Measurements from ENCODE around the gene SLC22A23. TPM values are rescaled to one million over a fixed set of nuclear protein-coding genes. Genes with fewer than 3 reads are reported as not detected.

Gene SLC22A23
- total RNA-seq, 2 experiments from 2014 or later: not detected

- no peak for DNase-seq (ENCODE audit: low spot score)
- H3K27ac ChIP-seq (ENCODE audit: low read depth, low read length, poor library complexity, severe bottlenecking): no peak overlapping the region
- H2AFZ ChIP-seq (ENCODE audit: low read length): no peak overlapping the region
- H3K9me2 ChIP-seq (ENCODE audit: insufficient read depth, low read length): no peaks in the 10 kb centered on the region
- CTCF ChIA-PET (ENCODE audit: unreplicated experiment): no interaction called here
- H3K79me2 ChIP-seq (ENCODE audit: insufficient read depth, low read depth, low read length): no peaks in the 10 kb centered on the region
- no peak overlapping the region for H3K4me3 ChIP-seq (ENCODE audit: low read depth, low read length, poor library complexity, severe bottlenecking)
- H3K36me3 ChIP-seq (ENCODE audit: insufficient read depth, low read length): no peaks in the 10 kb centered on the region
- H3K4me1 ChIP-seq (ENCODE audit: insufficient read depth, low read length, poor library complexity, severe bottlenecking): peaks cover 7% of the 10 kb centered on the region
- POLR2A ChIA-PET: interaction anchor here (0.7 kb wide), 1 partner anchor 24 kb away, joined by 3 read pairs; no protein-coding TSS in a partner anchor
- H3K4me2 ChIP-seq (ENCODE audit: low read length): no peak overlapping the region
- BruUV-seq (replicated peaks): no TSS peak
- H4K20me1 ChIP-seq (ENCODE audit: insufficient read depth, low read length): no peaks in the 10 kb centered on the region
- H3K9me3 ChIP-seq (ENCODE audit: low read length): no peaks in the 10 kb centered on the region
- intact Hi-C loops (cut with micrococcal nuclease; ENCODE audit: unreplicated experiment): no loop called here
- TF ChIP-seq EZH2phosphoT487 (IDR thresholded peaks at IDR 0.05; ENCODE audit: borderline replicate concordance, low read depth, low read length): no peak
- TF ChIP-seq CTCF (conservative IDR thresholded peaks at IDR 0.05; ENCODE audit: low read length): no peak
Measured at GRCh38 chr6:3339811-3340210, 117.0 kb downstream of the SLC22A23 start.

DNA sequence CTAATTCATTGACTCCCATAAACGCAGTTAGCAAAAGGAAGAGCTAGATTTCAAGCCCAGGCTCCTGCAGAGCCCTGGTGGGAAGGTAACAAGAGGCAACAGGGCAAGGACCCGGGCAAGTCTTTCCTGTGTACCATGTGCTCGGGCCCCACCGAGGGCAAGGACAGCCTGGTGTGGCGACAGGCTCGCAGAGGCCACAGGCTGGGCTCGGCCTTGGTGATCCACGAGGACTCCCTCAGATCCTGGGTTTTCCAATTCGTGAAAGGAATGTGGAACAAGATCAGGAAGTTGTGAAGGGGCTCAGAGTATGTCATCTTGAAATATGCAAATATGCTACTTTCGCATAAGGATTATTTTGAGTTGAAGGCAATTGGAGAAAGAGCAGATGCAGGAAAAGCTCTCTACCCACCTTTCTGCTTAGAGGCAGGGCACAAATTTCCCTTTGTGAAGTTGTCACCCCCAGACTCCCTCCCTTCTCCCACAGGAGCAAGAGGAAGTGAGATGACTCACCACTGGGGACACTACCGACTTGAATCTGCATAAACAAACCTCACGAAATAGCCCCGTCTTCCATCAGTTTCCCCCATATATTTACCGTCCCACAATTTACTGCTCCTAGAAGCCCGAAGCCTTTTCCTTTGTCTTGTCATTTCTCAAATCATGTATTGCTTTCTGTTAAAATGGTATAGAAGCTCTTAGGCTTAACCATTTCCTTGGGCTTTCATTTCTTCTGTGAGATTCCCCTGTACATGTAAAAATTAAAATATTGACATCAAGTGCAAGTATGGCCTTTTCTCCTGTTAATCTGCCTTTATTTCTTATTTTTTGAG is 119.1 kb downstream of the SLC22A23 start:
- no peaks in the 10 kb centered on the region for H4K20me1 ChIP-seq (ENCODE audit: insufficient read depth, low read length)
- peaks cover 7% of the 10 kb centered on the region for H3K4me1 ChIP-seq (ENCODE audit: insufficient read depth, low read length, poor library complexity, severe bottlenecking)
- TF ChIP-seq CTCF (conservative IDR thresholded peaks at IDR 0.05; ENCODE audit: low read length): peak; percentile 32; the same call in 1 of the 2 replicates
- no peak for TF ChIP-seq EZH2phosphoT487 (IDR thresholded peaks at IDR 0.05; ENCODE audit: borderline replicate concordance, low read depth, low read length)
- POLR2A ChIA-PET: interaction anchor here (0.7 to 1.6 kb wide), 2 partner anchors 13 to 683 kb away, joined by 3 to 6 read pairs; a partner anchor contains a TSS
- H2AFZ ChIP-seq (ENCODE audit: low read length): peak overlapping the region; percentile 58; the same call in 1 of the 2 replicates
- H3K36me3 ChIP-seq (ENCODE audit: insufficient read depth, low read length): no peaks in the 10 kb centered on the region
- peak overlapping the region; percentile 3 for H3K4me3 ChIP-seq (ENCODE audit: low read depth, low read length, poor library complexity, severe bottlenecking)
- H3K79me2 ChIP-seq (ENCODE audit: insufficient read depth, low read depth, low read length): no peaks in the 10 kb centered on the region
- H3K4me2 ChIP-seq (ENCODE audit: low read length): peak overlapping the region; percentile 18
- no peak for DNase-seq (ENCODE audit: low spot score)
- intact Hi-C loops (cut with micrococcal nuclease; ENCODE audit: unreplicated experiment): no loop called here
- no peak overlapping the region for H3K27ac ChIP-seq (ENCODE audit: low read depth, low read length, poor library complexity, severe bottlenecking)
- no TSS peak for BruUV-seq (replicated peaks)
- CTCF ChIA-PET (ENCODE audit: unreplicated experiment): interaction anchor here (0.6 kb wide), 1 partner anchor 1643 kb away, joined by 3 read pairs; no protein-coding TSS in a partner anchor
- no peaks in the 10 kb centered on the region for H3K9me2 ChIP-seq (ENCODE audit: insufficient read depth, low read length)
- no peaks in the 10 kb centered on the region for H3K9me3 ChIP-seq (ENCODE audit: low read length)
